ENCODE results near the gene IGF2BP2. TPM values are rescaled to one million over a fixed set of nuclear protein-coding genes. Genes with fewer than 3 reads are reported as not detected.

The IGF2BP2 gene
- total RNA-seq, 4 donors from 2014 or later, result 12.4 to 45.7 (median 15.9) TPM

- DNase-seq, result no peak
- H3K4me1 ChIP-seq, result peaks cover 0 to 20% of the 10 kb centered on the region in 2 donors
- H3K27ac ChIP-seq, result no peak overlapping the region
- no peak overlapping the region for H3K4me3 ChIP-seq (replicated peaks in 1 of 3)
- H3K9me3 ChIP-seq, result no peaks in the 10 kb centered on the region
- no peaks in the 10 kb centered on the region for H3K27me3 ChIP-seq
- WGBS, 2 donors, result 48 to 65% methylated on average over 3 to 4 of the region's 4 CpGs
- TF ChIP-seq POLR2A (IDR thresholded peaks at IDR 0.05) (no peak), CTCF (IDR thresholded peaks at IDR 0.05) (no peak)
- H3K36me3 ChIP-seq, result no peaks in the 10 kb centered on the region
- intact Hi-C loops (cut with DNase I), result no loop called here
These were observed 107.7 kb downstream of the IGF2BP2 start for GRCh38 chr3:185717121-185717520.

- DNase-seq, result no peak
- Histone ChIP-seq H3K4me3 (replicated peaks in 1 of 3) (no peak overlapping the region), H3K9me3 (no peaks in the 10 kb centered on the region), H3K27me3 (no peaks in the 10 kb centered on the region), H3K4me1 (peaks cover 0 to 20% of the 10 kb centered on the region in 2 donors), H3K36me3 (no peaks in the 10 kb centered on the region), H3K27ac (no peak overlapping the region)
- 72 to 81% methylated on average over 8 of the region's 8 CpGs for WGBS, 2 donors
- intact Hi-C loops (cut with DNase I), result no loop called here
- no peak for TF ChIP-seq POLR2A (IDR thresholded peaks at IDR 0.05)
- TF ChIP-seq CTCF (IDR thresholded peaks at IDR 0.05), result no peak
These were observed 108.3 kb downstream of the IGF2BP2 start for GRCh38 chr3:185716436-185717108.

- 35 to 42% methylated on average over 8 of the region's 8 CpGs for WGBS, 2 donors
- no peaks in the 10 kb centered on the region for H3K36me3 ChIP-seq
- no peaks in the 10 kb centered on the region for H3K27me3 ChIP-seq
- intact Hi-C loops (cut with DNase I), result no loop called here
- no peaks in the 10 kb centered on the region for H3K9me3 ChIP-seq
- peaks cover 0 to 20% of the 10 kb centered on the region in 2 donors for H3K4me1 ChIP-seq
- DNase-seq, result peak; percentile 22 to 57
- no peak overlapping the region for H3K27ac ChIP-seq
- no peak for TF ChIP-seq POLR2A (IDR thresholded peaks at IDR 0.05)
- TF ChIP-seq CTCF (IDR thresholded peaks at IDR 0.05), result no peak
- no peak overlapping the region for H3K4me3 ChIP-seq (replicated peaks in 1 of 3)
These were observed 109.8 kb downstream of the IGF2BP2 start for GRCh38 chr3:185715091-185715490.

- Histone ChIP-seq H3K4me3 (replicated peaks in 1 of 3) (no peak overlapping the region), H3K27me3 (no peaks in the 10 kb centered on the region), H3K4me1 (peaks cover 0 to 20% of the 10 kb centered on the region in 2 donors), H3K36me3 (no peaks in the 10 kb centered on the region), H3K9me3 (no peaks in the 10 kb centered on the region), H3K27ac (no peak overlapping the region)
- intact Hi-C loops (cut with DNase I), result no loop called here
- no peak for DNase-seq
- TF ChIP-seq POLR2A (IDR thresholded peaks at IDR 0.05), result no peak
- TF ChIP-seq CTCF (IDR thresholded peaks at IDR 0.05), result no peak
- WGBS, 2 donors, result 95 to 98% methylated on average over 2 of the region's 2 CpGs
These were observed 110.8 kb downstream of the IGF2BP2 start for GRCh38 chr3:185714085-185714484.

- no peak for TF ChIP-seq POLR2A (IDR thresholded peaks at IDR 0.05)
- no peak for TF ChIP-seq CTCF (IDR thresholded peaks at IDR 0.05)
- Histone ChIP-seq H3K4me1 (peaks cover 0 to 20% of the 10 kb centered on the region in 2 donors), H3K4me3 (replicated peaks in 1 of 3) (no peak overlapping the region), H3K27me3 (no peaks in the 10 kb centered on the region), H3K9me3 (no peaks in the 10 kb centered on the region), H3K36me3 (no peaks in the 10 kb centered on the region), H3K27ac (no peak overlapping the region)
- intact Hi-C loops (cut with DNase I), result no loop called here
- WGBS, 2 donors, result 97 to 100% methylated on average over 1 of the region's 1 CpG
- no peak for DNase-seq
These were observed 111.8 kb downstream of the IGF2BP2 start for GRCh38 chr3:185713015-185713414.
